ENCODE measurements around the gene RXRA.

Gene RXRA

GRCh38 chr9:134456756-134457305 is 130.6 kb downstream of the RXRA start:
- FAIRE-seq, result no peak

DNA sequence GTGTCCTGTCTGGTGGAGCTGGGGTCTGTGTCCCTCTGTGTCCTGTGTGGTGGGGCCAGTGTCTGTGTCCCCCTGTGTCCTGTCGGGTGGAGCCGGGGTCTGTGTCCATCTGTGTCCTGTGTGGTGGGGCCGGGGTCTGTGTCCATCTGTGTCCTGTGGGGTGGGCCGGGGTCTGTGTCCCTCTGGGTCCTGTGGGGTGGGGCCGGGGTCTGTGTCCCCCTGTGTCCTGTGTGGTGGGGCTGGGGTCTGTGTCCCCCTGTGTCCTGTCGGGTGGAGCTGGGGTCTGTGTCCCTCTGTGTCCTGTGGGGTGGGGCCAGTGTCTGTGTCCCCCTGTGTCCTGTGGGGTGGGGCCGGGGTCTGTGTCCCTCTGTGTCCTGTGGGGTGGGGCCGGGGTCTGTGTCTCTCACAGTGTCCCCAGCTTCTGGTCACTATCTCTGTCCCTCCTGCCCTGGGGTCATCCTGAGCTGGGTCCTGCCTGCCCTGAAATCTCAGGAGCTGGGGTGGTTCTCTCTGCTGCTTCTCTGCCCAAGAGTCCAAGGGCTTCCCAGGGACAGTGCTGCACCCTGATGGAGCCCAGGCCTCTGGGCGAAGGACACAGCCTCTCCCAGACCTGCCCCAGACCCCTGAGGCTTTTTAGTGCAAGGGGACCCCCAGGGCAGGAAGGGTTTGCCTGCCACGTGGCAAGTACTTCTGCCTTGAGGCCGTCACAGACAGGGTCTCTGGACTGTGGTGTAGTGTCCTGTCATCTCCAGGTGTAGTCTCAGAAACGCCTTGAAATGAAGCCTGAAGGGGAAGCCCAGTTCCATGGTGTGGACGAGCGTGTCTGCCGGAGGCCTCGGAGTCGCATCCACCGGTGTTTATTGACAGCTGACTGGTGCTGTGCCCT is 131.3 kb downstream of the RXRA start:
- FAIRE-seq, result no peak

- FAIRE-seq, result no peak
Observed at GRCh38 chr9:134458207-134459108, 132.2 kb downstream of the RXRA start.

DNA sequence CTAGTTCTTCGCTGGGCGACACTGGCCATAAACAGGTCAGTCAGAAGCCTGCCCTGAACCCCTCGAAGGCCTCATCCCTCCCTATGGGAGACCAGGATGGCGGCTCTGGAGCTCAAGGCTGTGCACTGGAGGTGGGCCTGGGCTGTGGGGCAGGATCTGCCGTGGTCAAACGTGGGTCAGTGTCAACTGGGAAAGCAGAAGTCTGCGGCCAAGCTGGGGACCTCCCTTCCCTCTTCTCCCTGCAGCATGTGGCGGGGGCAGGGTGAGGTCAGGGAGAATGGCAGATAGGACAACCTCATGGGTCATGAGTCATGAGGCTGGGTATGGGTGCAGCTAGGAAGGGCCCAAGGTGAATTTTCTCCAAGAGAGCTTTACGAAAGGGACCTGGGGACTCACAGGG is 132.9 kb downstream of the RXRA start:
- no peak for FAIRE-seq

DNA sequence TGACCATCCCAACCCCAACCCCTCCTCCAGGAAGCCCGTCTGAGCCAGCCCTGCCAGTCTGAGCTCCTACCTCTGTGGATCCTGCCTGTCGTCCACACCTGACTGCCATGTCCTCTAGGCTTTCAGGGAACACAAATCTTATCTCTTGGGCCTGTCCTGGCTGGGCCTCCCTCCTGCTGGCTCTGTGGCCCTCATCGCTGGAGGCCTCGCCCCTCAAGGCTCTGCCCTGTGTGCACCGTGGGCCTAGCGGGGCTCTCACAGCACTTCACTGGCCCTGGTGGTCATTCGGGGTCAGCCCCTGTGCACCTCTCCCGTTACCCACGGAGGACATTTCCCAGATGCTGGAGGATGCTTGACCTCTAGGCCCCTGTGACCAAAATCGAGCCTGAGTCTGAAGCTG is 133.3 kb downstream of the RXRA start:
- no peak for FAIRE-seq

DNA sequence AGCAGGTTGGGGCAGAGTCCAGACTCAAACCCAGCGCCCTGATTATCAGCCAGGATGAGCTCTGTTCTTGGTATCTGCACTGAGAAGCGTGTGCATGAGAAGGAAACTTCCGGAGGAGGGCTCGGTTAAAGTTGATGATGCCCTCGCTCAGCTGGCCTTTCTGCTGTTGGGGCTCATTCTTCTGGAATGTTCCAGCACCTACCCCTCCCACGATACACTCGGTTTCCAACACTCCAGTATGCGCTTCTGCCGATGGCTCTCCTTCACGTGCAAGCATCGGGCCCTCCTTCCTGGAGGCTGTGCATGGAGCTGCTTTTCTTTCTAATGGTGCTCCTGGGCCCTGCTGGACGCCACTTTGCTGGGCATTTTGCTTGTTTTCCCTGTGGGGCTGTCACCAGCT is 134.0 kb downstream of the RXRA start:
- FAIRE-seq, result no peak

DNA sequence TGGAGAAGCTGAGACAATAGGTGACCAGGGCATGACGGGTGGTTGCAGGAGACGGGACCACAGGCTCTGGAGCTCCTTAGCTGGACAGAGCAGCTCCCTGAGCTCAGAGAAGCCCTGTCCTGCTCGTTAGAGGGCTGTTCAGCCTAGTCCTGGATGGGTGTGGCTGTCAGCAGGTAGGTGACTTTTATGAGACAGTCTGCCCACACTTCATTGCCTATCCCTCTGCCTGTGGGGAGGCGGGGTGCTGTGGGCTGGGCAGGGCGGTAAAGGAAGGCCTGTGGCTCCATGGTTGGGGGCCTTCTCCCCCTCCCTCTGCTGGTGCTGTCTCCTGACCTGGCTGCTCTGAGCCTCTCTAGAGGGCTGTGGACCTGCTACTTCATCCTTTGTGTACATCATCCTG is 134.6 kb downstream of the RXRA start:
- no peak for FAIRE-seq

GRCh38 chr9:134461426-134461982 is 135.2 kb downstream of the RXRA start:
- FAIRE-seq, result no peak

DNA sequence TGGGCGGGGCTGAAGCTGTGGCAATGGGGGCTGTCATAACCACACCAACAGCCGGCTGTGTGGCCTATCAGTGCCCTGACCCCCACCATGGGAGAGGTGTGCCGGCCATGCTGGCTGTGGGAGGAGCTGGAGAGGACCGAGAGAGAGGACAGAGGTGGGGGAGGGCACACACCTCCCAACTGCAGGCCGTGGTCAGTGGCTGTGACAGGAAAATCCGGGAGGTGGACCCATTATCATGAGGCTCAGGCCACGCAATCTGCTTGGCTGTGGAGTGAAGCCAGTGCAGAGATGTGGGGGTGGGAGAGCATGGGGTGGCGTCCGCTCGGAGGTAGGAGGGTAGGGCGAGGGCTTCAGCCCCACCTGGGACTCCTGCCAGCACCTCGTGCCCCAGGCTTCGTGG is 136.1 kb downstream of the RXRA start:
- no peak for FAIRE-seq

- FAIRE-seq, result no peak
Observed at GRCh38 chr9:134463280-134463679, 137.0 kb downstream of the RXRA start.

DNA sequence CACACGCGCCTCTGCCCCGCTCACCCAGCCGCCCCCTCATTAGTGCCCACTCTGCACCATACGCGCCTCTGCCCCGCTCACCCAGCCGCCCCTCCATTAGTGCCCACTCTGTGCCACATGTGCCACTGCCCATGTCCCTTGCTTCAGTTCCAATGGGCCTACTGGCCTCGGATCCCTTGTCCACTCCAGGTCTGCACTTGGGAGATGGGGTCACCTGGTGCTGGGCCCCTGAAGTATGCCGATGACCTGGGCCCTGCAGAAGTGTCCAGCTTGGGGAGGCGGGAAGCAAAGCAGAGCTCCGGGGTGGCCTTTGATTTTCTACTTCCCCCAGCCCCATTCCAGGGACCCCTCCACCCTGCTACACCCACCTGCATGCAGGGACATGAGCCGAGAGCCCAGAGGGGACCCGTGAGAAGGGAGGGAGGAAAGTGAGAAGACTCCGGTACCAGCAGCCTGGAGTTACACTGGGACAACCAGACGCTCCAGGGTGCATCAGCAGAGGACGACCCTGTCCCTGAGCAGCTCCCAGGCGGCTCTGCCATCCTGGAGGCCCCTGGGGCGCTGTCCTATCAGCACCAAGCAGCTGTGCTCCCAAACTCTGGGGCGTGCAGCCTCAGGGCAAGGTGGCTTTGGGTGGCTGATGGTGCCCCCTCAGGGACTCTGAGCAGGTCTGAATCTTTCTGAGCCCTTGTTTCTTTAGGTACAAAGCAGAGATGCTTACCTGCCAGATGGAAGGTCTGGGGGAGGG is 140.8 kb downstream of the RXRA start:
- no peak for FAIRE-seq

- FAIRE-seq, result no peak
Observed at GRCh38 chr9:134468358-134468757, 142.1 kb downstream of the RXRA start.

DNA sequence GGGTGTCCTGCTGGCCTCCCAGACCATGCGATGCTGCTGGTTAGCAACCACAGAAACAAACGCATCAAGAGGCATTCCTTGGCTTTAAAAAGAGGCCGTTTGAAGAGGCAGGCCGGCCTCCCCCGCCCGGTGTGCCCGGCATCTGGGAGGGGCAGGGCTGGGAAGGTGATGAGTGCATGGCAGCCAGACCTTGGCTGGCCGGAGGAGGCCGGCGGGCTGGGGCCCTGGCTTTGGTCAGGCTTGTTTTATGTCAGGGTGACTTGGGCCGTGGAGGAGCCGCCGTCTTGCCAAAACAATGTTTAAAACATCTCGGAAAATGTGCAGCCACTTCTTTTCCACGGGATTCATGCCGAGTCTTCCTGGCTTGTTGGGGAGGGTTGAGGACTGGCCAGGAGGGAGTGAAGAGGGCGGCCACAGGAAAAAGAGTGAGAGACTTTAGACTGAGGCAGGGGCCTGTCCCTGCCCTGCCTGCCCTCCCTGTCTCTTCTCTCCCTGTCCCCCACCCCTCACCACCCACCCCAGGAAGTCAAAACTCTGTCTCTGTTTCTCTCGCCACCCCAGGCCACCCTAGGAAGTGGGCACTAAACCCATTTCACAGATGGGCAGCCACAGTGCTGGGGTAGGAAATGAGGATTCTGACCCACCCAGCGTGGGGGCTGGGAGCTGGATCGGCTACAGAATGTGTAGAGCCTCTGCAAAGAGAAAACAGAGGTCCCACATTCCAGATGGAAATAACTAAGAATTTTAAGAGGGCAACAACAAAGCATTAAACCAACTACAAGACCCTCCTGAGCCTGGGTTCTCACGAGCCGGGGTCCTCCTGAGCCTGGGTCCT is 143.0 kb downstream of the RXRA start:
- FAIRE-seq, result peak; percentile 81

DNA sequence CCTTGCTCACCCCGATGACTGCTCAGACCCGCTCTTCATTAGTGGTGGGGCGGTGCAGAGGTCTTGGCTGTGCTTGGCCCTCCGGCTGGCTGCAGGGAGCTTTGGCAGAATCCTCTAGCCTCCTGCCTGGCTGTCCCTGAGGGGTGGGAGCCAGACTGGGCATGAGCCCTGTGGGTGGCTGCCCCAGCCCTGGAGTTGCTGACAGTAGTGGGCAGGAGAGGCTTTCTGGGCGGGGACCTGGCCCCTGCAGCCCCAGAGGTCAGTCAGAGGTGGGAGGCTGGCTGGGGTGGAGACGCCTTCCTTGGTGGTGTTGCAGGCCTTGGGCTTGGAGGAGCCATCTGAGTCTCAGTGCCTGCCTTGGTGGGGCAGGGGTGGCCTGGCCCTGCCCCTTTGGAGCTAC is 146.0 kb downstream of the RXRA start:
- no peak for FAIRE-seq

GRCh38 chr9:134473141-134474054 is 147.1 kb downstream of the RXRA start:
- no peak for FAIRE-seq

- FAIRE-seq, result no peak
Observed at GRCh38 chr9:134474055-134474370, 147.8 kb downstream of the RXRA start.

DNA sequence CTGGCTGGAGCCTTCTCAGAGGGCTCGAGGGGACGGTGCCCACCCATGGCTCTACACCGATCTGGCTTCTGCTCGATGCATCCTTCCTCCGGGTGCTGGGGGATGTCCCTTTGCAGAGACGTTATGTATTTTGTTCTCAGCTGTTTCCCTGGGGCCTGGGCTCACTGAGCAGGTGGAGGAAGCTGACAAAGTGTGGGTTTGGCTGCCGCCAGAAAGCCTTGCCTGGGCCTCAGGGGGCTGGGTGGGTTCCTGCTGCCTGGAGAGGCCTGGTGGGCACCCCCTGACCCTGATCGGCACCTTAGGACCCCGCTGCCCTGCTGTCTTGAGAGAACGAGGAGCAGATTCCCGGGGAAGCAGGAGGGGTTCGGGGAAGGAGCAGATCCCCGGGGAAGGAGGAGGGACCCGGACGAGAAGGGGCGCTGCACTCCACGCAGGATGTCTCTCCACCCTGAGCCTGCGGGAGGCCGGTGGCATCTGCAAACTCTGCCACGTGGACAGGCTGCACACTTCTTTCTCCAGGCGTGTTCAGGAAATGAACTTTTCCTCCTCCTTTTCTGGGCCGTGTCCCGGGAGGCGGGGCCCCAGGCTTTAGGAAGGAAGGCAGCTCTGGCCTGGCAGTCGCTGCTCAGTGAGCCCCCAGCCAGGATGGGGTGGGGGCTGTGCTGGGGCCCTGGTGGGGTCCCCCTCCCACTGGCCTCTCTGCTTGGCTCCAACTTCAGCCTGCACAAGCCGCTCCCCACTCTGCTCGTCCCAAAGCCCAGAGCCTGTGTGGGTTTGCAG is 148.9 kb downstream of the RXRA start:
- peak; percentile 54 for FAIRE-seq

GRCh38 chr9:134476272-134476941 is 150.2 kb downstream of the RXRA start:
- FAIRE-seq, result no peak

DNA sequence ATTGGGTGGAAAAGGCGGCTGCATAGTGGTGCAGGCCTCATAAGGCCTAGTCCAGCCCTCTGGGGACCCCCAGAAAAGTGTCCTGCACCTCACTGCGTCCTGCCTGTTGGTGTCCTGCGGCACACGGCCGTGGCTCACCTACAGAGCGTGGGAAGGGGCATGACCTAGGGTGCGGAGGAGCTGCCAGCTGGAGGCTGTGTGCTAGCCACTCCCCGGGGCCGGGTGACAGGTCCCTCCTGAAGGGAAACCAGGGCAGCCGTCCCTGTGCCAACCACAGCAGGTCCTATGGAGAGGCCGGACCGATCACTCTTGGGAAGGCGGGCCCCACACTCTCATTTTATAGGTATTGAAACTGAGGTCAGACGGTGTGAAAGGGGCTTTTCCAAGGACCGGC is 150.7 kb downstream of the RXRA start:
- no peak for FAIRE-seq

All from endometrium (tissue), 2 donors.